Endodermal cell (in vitro differentiated cells): ENCODE data around the gene MOB1B. TPM values are rescaled to one million over a fixed set of nuclear protein-coding genes. Genes with fewer than 3 reads are reported as not detected.

Experiments used
- DNase-seq: peaks from one replicate; pipeline ENCODE4 v3.0.0-alpha.2; 2017
- H3K27ac ChIP-seq: 2 replicates; pipeline ENCODE4 v1.5.1; 2013; ENCODE audit warnings: mild to moderate bottlenecking, low read depth, low read length, moderate library complexity
- H3K27me3 ChIP-seq: 2 replicates; pipeline ENCODE4 v1.6.1; 2013; ENCODE audit warnings: mild to moderate bottlenecking, low read length, moderate library complexity; ENCODE audit not compliant: insufficient read depth, control insufficient read depth, poor library complexity, severe bottlenecking
- H3K36me3 ChIP-seq: 2 replicates; pipeline ENCODE4 v1.7.0; 2013; ENCODE audit warnings: mild to moderate bottlenecking, low read length, moderate library complexity; ENCODE audit not compliant: control insufficient read depth, insufficient read depth
- H3K4me1 ChIP-seq: one replicate; pipeline ENCODE4 v1.7.0; 2013; ENCODE audit warnings: low read length; ENCODE audit not compliant: control insufficient read depth, insufficient read depth
- H3K4me3 ChIP-seq: 2 replicates; pipeline ENCODE4 v1.5.1; 2013; ENCODE audit warnings: mild to moderate bottlenecking, low read length, moderate library complexity
- H3K9ac ChIP-seq: 2 replicates; pipeline ENCODE4 v1.6.1; 2013; ENCODE audit warnings: mild to moderate bottlenecking, low read length, moderate library complexity; ENCODE audit not compliant: poor library complexity, severe bottlenecking; ENCODE audit errors: extremely low read depth
- H3K9me3 ChIP-seq: 2 replicates; pipeline ENCODE4 v1.6.1; 2013; ENCODE audit warnings: mild to moderate bottlenecking, low read length, moderate library complexity; ENCODE audit not compliant: control insufficient read depth
- H3K27ac Mint-ChIP-seq: 2 replicates; pipeline ENCODE4 v1.8.0; 2020; ENCODE audit warnings: mixed read lengths
- H3K27me3 Mint-ChIP-seq: 2 replicates; pipeline ENCODE4 v1.8.0; 2021; ENCODE audit warnings: mild to moderate bottlenecking, mixed read lengths; ENCODE audit not compliant: insufficient read depth
- H3K36me3 Mint-ChIP-seq: 2 replicates; pipeline ENCODE4 v1.8.0; 2020; ENCODE audit warnings: low read depth, mixed read lengths
- H3K4me1 Mint-ChIP-seq: 2 replicates; pipeline ENCODE4 v1.8.0; 2020; ENCODE audit warnings: mixed read lengths
- H3K4me3 Mint-ChIP-seq: 2 replicates; pipeline ENCODE4 v1.8.0; 2020; ENCODE audit warnings: mild to moderate bottlenecking, moderate library complexity, mixed read lengths
- H3K9me3 Mint-ChIP-seq: 2 replicates; pipeline ENCODE4 v1.8.0; 2020; ENCODE audit warnings: mild to moderate bottlenecking, mixed read lengths
- WGBS, 2 experiments: methylation state at CpG; one replicate each; pipeline versions ENCODE4 v1.1.5 to v1.1.7; 2013; ENCODE audit warnings: missing lambda C conversion rate in 2 of 2, mixed read lengths in 1 of 2; ENCODE audit not compliant: insufficient coverage in 1 of 2, insufficient read length in 1 of 2; 5-methylcytosine and 5-hydroxymethylcytosine counted together
- long read RNA-seq, 4 experiments: library from polyadenylated mRNA in 2 of 4; library from RNA in 1 of 4; library from capped mRNA in 1 of 4; stranded (forward) in 3 of 4; unstranded in 1 of 4; transcript quantifications; one replicate each; pipeline ENCODE4 v2.0.0, GENCODE V29; 2020 to 2021; ENCODE audit warnings: inconsistent platforms in 1 of 4
- polyA plus RNA-seq, 2 experiments: library from polyadenylated mRNA; stranded (reverse); fragments of 50-300 nt; gene quantifications; one replicate each; pipeline ENCODE4 v1.2.3, GENCODE V29; 2013
- total RNA-seq, 2 donors: library from RNA; stranded (reverse); fragmentation: NEBNext Ultra II Directional in 1 of 2; extraction: Animal tissue kit (Norgen Biotek cat#: 25700) in 1 of 2; gene quantifications; 2 replicates in 1 of 2; 3 replicates in 1 of 2; pipeline ENCODE4 v1.2.1, GENCODE V29; 2021
- TF ChIP-seq, protein P1 (sequence below): fragments of 200-600 bp; sonication (generic); conservative IDR thresholded peaks from 2 replicates; pipeline ENCODE4 v1.5.0; 2021; ENCODE audit warnings: antibody characterized with exemption, mild to moderate bottlenecking

MOB1B gene
- 10 to 100 TPM; 28.7 to 30.5 TPM for total RNA-seq
- polyA plus RNA-seq (2013, experiment 1 of 2) = 27.1 TPM
- polyA plus RNA-seq (2013, experiment 2 of 2) = 25.4 TPM
- long read RNA-seq, experiment 1, partial matches to known transcripts = 1 of 13 reads
- long read RNA-seq, experiment 1, other reads (novel, unspliced or antisense) = 12 of 13 reads
- long read RNA-seq, experiment 2, full-length matches to known transcripts = 18 of 35 reads
- long read RNA-seq, experiment 2, partial matches to known transcripts = 2 of 35 reads
- long read RNA-seq, experiment 2, other reads (novel, unspliced or antisense) = 15 of 35 reads
- long read RNA-seq, experiment 3, full-length matches to known transcripts = 1 of 5 reads
- long read RNA-seq, experiment 3, partial matches to known transcripts = 0 of 5 reads
- long read RNA-seq, experiment 3, other reads (novel, unspliced or antisense) = 4 of 5 reads
- long read RNA-seq, experiment 4, full-length matches to known transcripts = 1 of 2 reads
- long read RNA-seq, experiment 4, partial matches to known transcripts = 0 of 2 reads
- long read RNA-seq, experiment 4, other reads (novel, unspliced or antisense) = 1 of 2 reads

DNA sequence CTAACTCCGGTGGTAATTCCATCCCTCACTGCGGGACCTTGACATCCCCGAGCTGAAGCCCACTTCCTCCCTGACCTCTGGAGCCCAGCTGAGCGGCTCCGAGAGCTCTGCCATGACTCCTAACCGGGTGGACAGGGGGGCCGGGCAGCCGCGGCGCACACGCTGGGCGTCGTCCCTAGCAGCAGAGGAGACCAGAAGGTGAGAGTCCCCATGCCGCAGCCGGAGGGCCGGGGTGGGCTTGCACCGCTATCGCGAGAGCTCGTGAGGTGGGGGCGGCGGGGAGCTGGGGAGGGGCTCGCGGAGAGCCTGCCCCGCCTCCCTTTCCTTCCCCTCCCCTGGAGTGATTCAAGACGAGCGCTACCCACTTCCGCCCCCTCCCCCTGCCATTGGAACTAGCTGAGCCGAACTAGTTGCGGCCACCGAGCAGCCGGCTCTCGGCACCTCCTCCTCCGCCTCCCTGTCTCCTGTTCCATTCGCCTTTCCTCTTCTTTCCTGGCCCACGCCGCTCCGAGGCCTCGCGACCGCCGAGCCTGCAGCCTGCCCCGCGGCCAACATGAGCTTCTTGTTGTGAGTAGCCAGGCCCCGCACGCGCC is at the start of gene MOB1B:
MOB1B (plus strand) TSS at position 386 of the 593 bp plus-strand sequence; CDS start at position 554, 168 bp downstream.
- H3K27ac Mint-ChIP-seq = peak within 1 kb of the TSS; percentile 94
- H3K9me3 ChIP-seq = no peaks in the 10 kb centered on the region
- peaks cover 21% of the 10 kb centered on the region for H3K36me3 Mint-ChIP-seq
- no peaks in the 10 kb centered on the region for H3K27me3 ChIP-seq
- DNase-seq = peak; percentile 97
- WGBS, 2 experiments = 0 to 1% methylated on average over 5 to 47 of the region's 47 CpGs
- no peaks in the 10 kb centered on the region for H3K27me3 Mint-ChIP-seq
- peaks cover 24% of the 10 kb centered on the region for H3K36me3 ChIP-seq
- peak within 1 kb of the TSS; percentile 77 for H3K27ac ChIP-seq
- peak within 1 kb of the TSS; percentile 93 for H3K4me3 Mint-ChIP-seq
- no peaks in the 10 kb centered on the region for H3K9me3 Mint-ChIP-seq
- TF ChIP-seq, protein P1, sequence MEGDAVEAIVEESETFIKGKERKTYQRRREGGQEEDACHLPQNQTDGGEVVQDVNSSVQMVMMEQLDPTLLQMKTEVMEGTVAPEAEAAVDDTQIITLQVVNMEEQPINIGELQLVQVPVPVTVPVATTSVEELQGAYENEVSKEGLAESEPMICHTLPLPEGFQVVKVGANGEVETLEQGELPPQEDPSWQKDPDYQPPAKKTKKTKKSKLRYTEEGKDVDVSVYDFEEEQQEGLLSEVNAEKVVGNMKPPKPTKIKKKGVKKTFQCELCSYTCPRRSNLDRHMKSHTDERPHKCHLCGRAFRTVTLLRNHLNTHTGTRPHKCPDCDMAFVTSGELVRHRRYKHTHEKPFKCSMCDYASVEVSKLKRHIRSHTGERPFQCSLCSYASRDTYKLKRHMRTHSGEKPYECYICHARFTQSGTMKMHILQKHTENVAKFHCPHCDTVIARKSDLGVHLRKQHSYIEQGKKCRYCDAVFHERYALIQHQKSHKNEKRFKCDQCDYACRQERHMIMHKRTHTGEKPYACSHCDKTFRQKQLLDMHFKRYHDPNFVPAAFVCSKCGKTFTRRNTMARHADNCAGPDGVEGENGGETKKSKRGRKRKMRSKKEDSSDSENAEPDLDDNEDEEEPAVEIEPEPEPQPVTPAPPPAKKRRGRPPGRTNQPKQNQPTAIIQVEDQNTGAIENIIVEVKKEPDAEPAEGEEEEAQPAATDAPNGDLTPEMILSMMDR = peak; percentile 73
- no peaks in the 10 kb centered on the region for H3K4me1 ChIP-seq
- peak within 1 kb of the TSS; percentile 97 for H3K4me3 ChIP-seq
- peaks cover 7% of the 10 kb centered on the region for H3K4me1 Mint-ChIP-seq
- peak within 1 kb of the TSS; percentile 88 for H3K9ac ChIP-seq

GRCh38 chr4:70855464-70855863 is 46.7 kb upstream of the MOB1B start:
- no peaks in the 10 kb centered on the region for H3K36me3 Mint-ChIP-seq
- H3K9me3 ChIP-seq = no peaks in the 10 kb centered on the region
- H3K36me3 ChIP-seq = no peaks in the 10 kb centered on the region
- WGBS, 2 experiments = 98% methylated on average over 2 of the region's 2 CpGs; no CpG with 5 or more reads in 1 of the 2 experiments
- H3K4me3 ChIP-seq = no peak overlapping the region
- H3K4me1 Mint-ChIP-seq = peaks cover 5% of the 10 kb centered on the region
- TF ChIP-seq, protein P1 = no peak
- no peak overlapping the region for H3K4me3 Mint-ChIP-seq
- no peaks in the 10 kb centered on the region for H3K4me1 ChIP-seq
- H3K9ac ChIP-seq = no peak overlapping the region
- H3K27ac Mint-ChIP-seq = no peak overlapping the region
- H3K27me3 ChIP-seq = no peaks in the 10 kb centered on the region
- no peaks in the 10 kb centered on the region for H3K27me3 Mint-ChIP-seq
- no peak for DNase-seq
- H3K27ac ChIP-seq = no peak overlapping the region
- H3K9me3 Mint-ChIP-seq = no peaks in the 10 kb centered on the region

DNA sequence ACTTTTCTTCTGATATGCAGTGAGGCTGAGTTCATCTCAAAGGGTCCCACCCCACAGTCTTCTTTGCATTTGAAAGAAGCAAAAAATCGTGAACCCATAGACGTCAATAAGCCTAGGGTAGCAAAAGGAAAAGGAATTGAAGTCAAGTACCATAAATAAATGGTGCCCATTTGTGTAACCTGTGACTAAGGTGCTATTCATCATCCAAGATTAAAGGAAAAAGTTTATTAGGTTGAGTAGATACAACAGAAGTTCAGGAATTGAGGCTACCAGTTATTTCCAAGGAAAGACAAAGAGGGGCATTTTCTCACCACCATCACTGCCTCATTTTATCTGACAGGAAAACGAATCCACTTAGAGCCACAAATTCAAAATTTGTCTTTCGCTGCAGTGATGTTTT is 43.7 kb upstream of the MOB1B start:
- Histone ChIP-seq H3K4me1 (no peaks in the 10 kb centered on the region), H3K4me3 (no peak overlapping the region), H3K36me3 (no peaks in the 10 kb centered on the region), H3K9me3 (no peaks in the 10 kb centered on the region), H3K27me3 (no peaks in the 10 kb centered on the region), H3K27ac (no peak overlapping the region), H3K9ac (no peak overlapping the region)
- no peak overlapping the region for H3K4me3 Mint-ChIP-seq
- peaks cover 11% of the 10 kb centered on the region for H3K4me1 Mint-ChIP-seq
- TF ChIP-seq, protein P1 = no peak
- H3K36me3 Mint-ChIP-seq = no peaks in the 10 kb centered on the region
- 50 to 88% methylated on average over 2 to 4 of the region's 4 CpGs for WGBS, 2 experiments
- no peak overlapping the region for H3K27ac Mint-ChIP-seq
- H3K9me3 Mint-ChIP-seq = no peaks in the 10 kb centered on the region
- no peaks in the 10 kb centered on the region for H3K27me3 Mint-ChIP-seq
- no peak for DNase-seq
